NCI-H1105 treated with DMSO at 0.1 percent for 48 hours (cell line): Measurements from ENCODE around the gene WDFY4.
A peak's percentile ranks its signal among the peaks of the same experiment; 100 is the strongest.

Source experiments
- DNase-seq: peaks from one replicate; lab custom pipeline; 2025; lab: John Stamatoyannopoulos, UW

WDFY4 gene

GRCh38 chr10:48714088-48714487, 29.4 kb downstream of the WDFY4 start:
- DNase-seq: no peak

GRCh38 chr10:48716416-48716815, 31.7 kb downstream of the WDFY4 start:
- no peak for DNase-seq

GRCh38 chr10:48720611-48721010, 35.9 kb downstream of the WDFY4 start:
- no peak for DNase-seq

DNA sequence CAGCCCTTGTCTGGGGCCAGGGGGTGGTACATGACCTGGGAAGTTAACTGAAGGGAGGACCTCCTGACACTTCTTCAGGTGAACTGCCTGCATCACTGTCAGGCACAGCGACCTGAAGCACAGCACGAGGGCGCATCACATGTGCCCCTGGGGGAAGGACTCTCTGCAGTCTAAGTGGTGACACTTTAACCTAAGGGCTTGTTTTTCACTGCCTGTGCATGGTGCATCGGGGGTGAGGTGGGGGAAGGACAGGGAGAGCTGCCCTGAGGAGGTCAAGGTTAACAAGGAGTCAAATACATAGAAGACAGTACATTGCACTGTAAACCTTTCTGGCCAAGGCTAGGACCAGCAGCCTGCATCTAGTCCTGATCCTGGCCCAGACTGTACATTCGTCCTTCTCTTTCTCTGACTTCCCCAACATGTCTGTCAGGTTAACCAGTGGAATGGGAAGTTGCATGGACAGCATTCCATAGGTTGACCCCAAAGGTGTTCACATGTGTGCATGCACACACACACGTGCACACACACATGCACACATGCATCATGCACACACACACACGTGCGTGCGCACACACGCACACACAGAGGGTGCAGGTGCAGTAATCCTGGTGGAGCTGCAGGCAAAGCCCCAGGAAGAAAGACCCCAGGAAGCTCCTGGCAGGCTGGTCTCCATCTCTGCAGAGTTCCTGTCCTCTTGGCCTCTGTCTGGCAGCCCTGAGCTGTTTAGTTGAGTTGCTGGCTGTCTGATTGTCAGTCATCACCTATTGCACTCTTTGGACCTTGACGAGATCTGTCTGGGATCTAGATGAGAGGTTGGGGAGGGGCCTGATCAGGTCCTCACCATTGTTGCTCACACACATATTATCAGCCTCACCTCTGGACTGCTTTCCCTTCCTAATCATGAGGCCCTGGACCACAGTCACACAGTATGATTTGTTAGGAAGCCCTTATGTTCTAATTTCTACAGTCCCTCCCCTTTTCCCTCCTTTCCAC, 37.8 kb downstream of the WDFY4 start:
- no peak for DNase-seq

- no peak for DNase-seq
These were observed 39.5 kb downstream of the WDFY4 start for GRCh38 chr10:48724127-48724526.

DNA sequence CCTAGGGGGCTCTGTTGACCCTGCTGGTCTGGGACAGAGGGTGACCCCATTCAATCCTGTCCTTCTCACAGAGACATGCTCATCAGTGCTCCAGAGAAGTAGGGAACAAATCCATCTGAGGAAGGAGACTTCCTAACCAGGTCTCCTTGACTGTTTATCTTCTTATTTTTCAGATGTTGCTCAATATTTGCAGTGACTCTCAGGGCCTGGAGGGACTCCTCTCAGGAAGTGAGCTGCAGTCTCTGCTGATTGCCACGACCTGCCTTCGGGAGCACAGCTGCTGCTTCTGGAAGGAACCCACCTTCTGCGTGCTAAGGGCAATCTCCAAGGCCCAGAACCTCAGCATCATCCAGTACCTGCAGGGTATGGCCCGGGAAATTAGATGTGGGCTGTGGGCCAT, 41.0 kb downstream of the WDFY4 start:
- DNase-seq: no peak

GRCh38 chr10:48727866-48728265, 43.2 kb downstream of the WDFY4 start:
- no peak for DNase-seq

GRCh38 chr10:48729222-48729621, 44.5 kb downstream of the WDFY4 start:
- DNase-seq: no peak

- no peak for DNase-seq
These were observed 45.3 kb downstream of the WDFY4 start for GRCh38 chr10:48729941-48730457.

- DNase-seq: no peak
These were observed 46.5 kb downstream of the WDFY4 start for GRCh38 chr10:48731141-48731540.

GRCh38 chr10:48731654-48732053, 47.0 kb downstream of the WDFY4 start:
- DNase-seq: no peak

- no peak for DNase-seq
These were observed 48.7 kb downstream of the WDFY4 start for GRCh38 chr10:48733329-48733728.

GRCh38 chr10:48735836-48736390, 51.2 kb downstream of the WDFY4 start:
- DNase-seq: no peak

- no peak for DNase-seq
These were observed 51.9 kb downstream of the WDFY4 start for GRCh38 chr10:48736596-48736995.

DNA sequence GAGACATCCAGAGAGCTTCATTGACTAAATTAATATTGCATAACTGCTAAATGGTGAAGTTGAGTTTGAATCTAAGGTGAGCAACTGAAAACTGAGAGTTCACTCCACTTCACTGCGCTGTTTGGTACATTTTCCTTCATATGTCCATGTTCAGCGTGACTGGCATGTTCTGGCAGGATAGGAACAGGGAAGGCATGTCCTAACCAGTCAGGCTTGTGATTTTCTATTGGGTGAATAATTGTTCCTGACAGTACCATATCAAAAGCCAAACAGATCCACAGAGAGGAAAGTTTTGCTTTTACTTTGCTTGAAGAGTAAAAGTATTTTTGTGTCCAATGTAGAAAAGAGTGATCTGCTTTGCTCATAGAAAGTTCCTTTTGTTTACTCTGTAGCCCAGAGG, 53.2 kb downstream of the WDFY4 start:
- DNase-seq: no peak

DNA sequence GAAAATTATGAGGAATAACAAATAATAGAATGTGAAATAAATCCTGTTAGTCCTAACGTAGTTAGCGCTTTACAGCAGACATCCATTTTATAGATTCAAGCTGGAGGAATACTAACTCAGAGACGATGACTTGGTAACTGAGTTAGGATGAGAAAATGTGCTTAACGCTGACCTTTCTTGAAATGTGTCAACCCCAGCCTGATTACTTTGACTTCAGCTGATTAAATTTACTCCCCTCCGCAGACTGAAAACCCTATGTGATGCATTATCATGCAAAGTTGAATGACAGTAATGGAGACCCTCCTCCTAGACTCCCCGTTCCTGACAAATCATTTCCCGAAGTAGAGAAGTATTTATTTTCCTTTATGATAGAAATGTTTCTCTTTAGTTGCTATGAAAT, 54.5 kb downstream of the WDFY4 start:
- no peak for DNase-seq

- peak; percentile 27 for DNase-seq
These were observed 55.5 kb downstream of the WDFY4 start for GRCh38 chr10:48740015-48740707.

GRCh38 chr10:48740988-48741387, 56.3 kb downstream of the WDFY4 start:
- no peak for DNase-seq

DNA sequence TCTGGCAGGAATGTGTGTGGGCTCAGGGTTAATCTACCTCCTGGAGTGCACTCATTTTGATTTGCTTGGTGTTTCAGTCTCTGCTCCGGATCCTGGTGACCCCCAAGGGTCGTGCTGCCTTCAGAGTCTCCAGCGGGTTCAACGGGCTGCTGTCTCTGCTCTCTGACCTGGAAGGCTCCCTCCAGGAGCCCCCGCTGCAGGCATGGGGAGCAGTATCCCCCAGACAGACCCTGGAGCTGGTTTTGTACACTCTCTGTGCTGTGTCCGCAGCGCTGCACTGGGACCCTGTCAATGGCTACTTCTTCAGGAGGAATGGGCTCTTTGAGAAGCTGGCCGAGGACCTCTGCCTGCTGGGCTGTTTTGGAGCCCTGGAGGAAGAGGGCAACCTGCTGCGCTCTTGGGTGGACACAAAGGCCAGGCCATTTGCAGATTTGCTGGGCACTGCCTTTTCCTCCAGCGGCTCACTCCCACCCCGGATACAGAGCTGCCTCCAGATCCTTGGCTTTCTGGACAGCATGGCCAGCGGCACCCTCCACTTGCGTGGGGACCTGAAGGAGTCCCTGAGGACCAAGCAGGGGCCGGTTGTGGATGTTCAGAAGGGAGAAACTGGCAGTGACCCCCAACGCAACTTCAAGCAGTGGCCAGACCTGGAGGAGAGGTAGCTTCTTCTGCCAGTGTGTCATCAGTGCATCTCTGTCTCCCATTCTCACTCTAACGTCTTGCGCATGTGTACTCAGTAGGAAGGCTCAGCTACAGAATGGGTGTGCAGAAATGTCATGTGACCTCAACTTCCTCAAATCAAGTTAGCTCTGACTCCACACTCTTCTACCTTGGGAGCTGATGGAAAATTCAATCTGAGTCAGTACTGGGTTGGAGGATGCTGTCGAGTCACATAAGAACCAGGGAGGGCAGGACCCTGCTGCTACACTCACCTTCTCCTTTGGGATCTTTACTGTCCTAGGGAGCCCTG, 58.5 kb downstream of the WDFY4 start:
- DNase-seq: no peak

DNA sequence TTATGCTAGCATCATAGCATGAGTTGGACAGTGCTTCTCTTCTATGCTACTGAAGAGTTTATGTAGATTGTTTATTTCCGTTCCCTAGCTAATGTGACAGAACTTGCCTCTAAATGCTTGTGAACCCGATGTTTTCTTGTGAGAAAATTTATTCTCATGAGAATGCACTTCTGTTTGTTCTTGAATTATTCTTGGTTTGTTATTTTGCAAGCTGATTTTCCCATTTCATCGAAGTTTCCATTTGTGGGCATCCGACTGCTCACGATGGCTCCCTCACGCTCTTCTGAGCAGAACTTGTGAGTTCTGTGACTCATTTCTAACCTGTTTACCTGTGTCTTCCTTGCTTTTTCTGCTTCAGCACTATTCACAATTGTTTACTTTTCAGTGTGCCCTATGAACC, 59.9 kb downstream of the WDFY4 start:
- DNase-seq: no peak

GRCh38 chr10:48745662-48746245, 61.1 kb downstream of the WDFY4 start:
- DNase-seq: no peak
